ENCODE measurements around the gene CAPZB. TPM values are rescaled to one million over a fixed set of nuclear protein-coding genes. Genes with fewer than 3 reads are reported as not detected.

CAPZB gene
- total RNA-seq, 1 experiment from 2014 or later, result 348 TPM

DNA sequence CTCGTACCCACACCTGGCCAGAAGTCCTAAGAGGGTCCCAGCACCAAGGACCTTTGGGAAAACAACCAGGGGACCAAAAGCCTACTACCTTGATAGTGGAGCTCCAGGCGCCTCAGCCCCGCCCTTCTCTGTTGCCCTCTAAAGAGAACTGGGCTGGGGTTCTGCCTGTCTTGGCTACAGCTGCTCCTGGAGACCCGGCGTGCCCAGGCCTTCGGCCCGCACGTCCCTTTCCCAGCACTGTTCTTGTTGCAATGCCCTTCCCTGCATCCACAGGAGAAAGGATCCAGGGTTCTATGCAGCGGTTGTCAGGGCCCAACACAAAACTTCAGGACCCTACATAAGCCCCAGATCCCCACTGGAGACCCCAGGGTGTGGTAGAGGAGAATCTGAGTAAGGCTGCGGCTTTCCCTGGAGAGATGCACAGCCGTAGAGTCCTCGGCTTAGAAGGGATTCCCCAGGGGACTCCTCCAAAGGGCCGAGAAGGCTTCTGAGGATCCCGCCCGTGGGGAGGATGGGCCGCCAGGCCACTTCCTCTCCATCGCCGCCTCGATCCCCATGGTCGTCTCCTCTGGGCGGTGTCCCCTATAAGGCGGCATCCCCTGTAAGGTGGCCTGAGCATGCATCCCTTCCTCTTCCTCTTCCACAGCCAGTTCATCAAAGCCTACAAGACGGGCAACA lies 161.2 kb downstream of the CAPZB start:
- Histone ChIP-seq H3K27ac (ENCODE audit: insufficient read length, low read depth, low read length) (no peak overlapping the region), H3T11ph (ENCODE audit: low read length) (no peak overlapping the region), H3K18ac (ENCODE audit: insufficient read length, low read depth, low read length) (no peak overlapping the region), H4K20me1 (ENCODE audit: control insufficient read depth, insufficient read depth, insufficient read length) (no peaks in the 10 kb centered on the region), H2AK5ac (ENCODE audit: insufficient read length, low read length) (no peak overlapping the region), H3K4ac (ENCODE audit: low read depth, low read length) (no peak overlapping the region), H3K4me1 (ENCODE audit: insufficient read depth, low read length) (no peaks in the 10 kb centered on the region), H3K79me2 (ENCODE audit: insufficient read depth, low read length) (no peaks in the 10 kb centered on the region), H2AFZ (ENCODE audit: low read length) (no peak overlapping the region), H4K91ac (ENCODE audit: insufficient read length, low read depth, low read length) (no peak overlapping the region), H3K14ac (ENCODE audit: insufficient read depth, low read length) (no peak overlapping the region), H3K27me3 (ENCODE audit: insufficient read depth, low read length) (no peaks in the 10 kb centered on the region), H3K4me2 (ENCODE audit: insufficient read depth, insufficient read length, low read length) (no peak overlapping the region), H2BK20ac (ENCODE audit: low read depth, low read length, poor library complexity, severe bottlenecking) (no peak overlapping the region), H2BK12ac (ENCODE audit: insufficient read length, low read depth, low read length) (no peak overlapping the region), H3K9ac (ENCODE audit: extremely low read depth, insufficient read length, low read length) (no peak overlapping the region), H2BK120ac (ENCODE audit: low read depth, low read length, poor library complexity, severe bottlenecking) (no peak overlapping the region), H3K23ac (ENCODE audit: insufficient read length, low read depth, low read length) (no peak overlapping the region), H4K8ac (replicated peaks; ENCODE audit: insufficient read length, low read depth, low read length) (no peak overlapping the region), H2BK5ac (ENCODE audit: insufficient read length, low read length) (no peak overlapping the region), H3K9me3 (ENCODE audit: control insufficient read depth, low read depth, low read length) (no peaks in the 10 kb centered on the region), H3K56ac (ENCODE audit: insufficient read length, low read depth, low read length) (no peak overlapping the region), H3K23me2 (ENCODE audit: insufficient read length, low read depth, low read length, poor library complexity, severe bottlenecking) (no peaks in the 10 kb centered on the region), H2BK15ac (ENCODE audit: low read depth, low read length) (no peak overlapping the region), H4K5ac (ENCODE audit: insufficient read length, low read depth, low read length) (no peak overlapping the region), H3K79me1 (ENCODE audit: insufficient read depth, low read depth, low read length, poor library complexity, severe bottlenecking) (no peaks in the 10 kb centered on the region)
- Mint-ChIP-seq H3K36me3 (ENCODE audit: insufficient read depth in 1 of 3, low read depth in 3 of 3) (peaks cover 12 to 38% (median 35%) of the 10 kb centered on the region in 3 experiments; a peak in 6 of 7 replicates), H3K4me1 (no peaks in the 10 kb centered on the region), H3K9me3 (no peaks in the 10 kb centered on the region), H3K27ac (no peak overlapping the region), H3K27me3 (ENCODE audit: low read depth) (no peaks in the 10 kb centered on the region; the same call in 1 of the 2 replicates), H3K4me3 (no peak overlapping the region)
- TF ChIP-seq, protein P1, sequence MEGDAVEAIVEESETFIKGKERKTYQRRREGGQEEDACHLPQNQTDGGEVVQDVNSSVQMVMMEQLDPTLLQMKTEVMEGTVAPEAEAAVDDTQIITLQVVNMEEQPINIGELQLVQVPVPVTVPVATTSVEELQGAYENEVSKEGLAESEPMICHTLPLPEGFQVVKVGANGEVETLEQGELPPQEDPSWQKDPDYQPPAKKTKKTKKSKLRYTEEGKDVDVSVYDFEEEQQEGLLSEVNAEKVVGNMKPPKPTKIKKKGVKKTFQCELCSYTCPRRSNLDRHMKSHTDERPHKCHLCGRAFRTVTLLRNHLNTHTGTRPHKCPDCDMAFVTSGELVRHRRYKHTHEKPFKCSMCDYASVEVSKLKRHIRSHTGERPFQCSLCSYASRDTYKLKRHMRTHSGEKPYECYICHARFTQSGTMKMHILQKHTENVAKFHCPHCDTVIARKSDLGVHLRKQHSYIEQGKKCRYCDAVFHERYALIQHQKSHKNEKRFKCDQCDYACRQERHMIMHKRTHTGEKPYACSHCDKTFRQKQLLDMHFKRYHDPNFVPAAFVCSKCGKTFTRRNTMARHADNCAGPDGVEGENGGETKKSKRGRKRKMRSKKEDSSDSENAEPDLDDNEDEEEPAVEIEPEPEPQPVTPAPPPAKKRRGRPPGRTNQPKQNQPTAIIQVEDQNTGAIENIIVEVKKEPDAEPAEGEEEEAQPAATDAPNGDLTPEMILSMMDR (conservative IDR thresholded peaks at IDR 0.05), result no peak
- WGBS (ENCODE audit: extremely low coverage, insufficient read length, low lambda C conversion rate), result no CpG with 5 or more reads among the region's 23 CpGs
- no peak for DNase-seq

Data from H9 (cell line).